Measurements from ENCODE around the gene WDR38.

The WDR38 gene

GRCh38 chr9:124897570-124898460 is 44.6 kb downstream of the WDR38 start:
- Histone ChIP-seq H3K9me3 (ENCODE audit: insufficient read depth, low read length) (no peaks in the 10 kb centered on the region), H3K4me1 (ENCODE audit: insufficient read depth, insufficient read length) (peaks cover 2% of the 10 kb centered on the region), H3K4me3 (ENCODE audit: insufficient read length, low read depth) (no peak overlapping the region), H3K36me3 (ENCODE audit: insufficient read depth, insufficient read length, low read length) (peaks cover 23% of the 10 kb centered on the region), H3K27me3 (ENCODE audit: insufficient read depth, insufficient read length) (no peaks in the 10 kb centered on the region), H3K9ac (ENCODE audit: insufficient read length, low read depth) (no peak overlapping the region)
- TF ChIP-seq ZNF274 (IDR thresholded peaks at IDR 0.05; ENCODE audit: low read depth, low read length), result no peak
- no peak for TF ChIP-seq SUZ12 (IDR thresholded peaks at IDR 0.05; ENCODE audit: extremely low read depth, insufficient read depth, insufficient read length)
- TF ChIP-seq YY1 (IDR thresholded peaks at IDR 0.05; ENCODE audit: insufficient read depth, insufficient read length), result no peak
- DNase-seq (ENCODE audit: low read depth, low spot score), result no peak

GRCh38 chr9:124899845-124900244 is 46.6 kb downstream of the WDR38 start:
- Histone ChIP-seq H3K4me3 (ENCODE audit: insufficient read length, low read depth) (no peak overlapping the region), H3K4me1 (ENCODE audit: insufficient read depth, insufficient read length) (peaks cover 2% of the 10 kb centered on the region), H3K9ac (ENCODE audit: insufficient read length, low read depth) (no peak overlapping the region), H3K36me3 (ENCODE audit: insufficient read depth, insufficient read length, low read length) (peaks cover 17% of the 10 kb centered on the region), H3K9me3 (ENCODE audit: insufficient read depth, low read length) (no peaks in the 10 kb centered on the region), H3K27me3 (ENCODE audit: insufficient read depth, insufficient read length) (no peaks in the 10 kb centered on the region)
- TF ChIP-seq SUZ12 (IDR thresholded peaks at IDR 0.05; ENCODE audit: extremely low read depth, insufficient read depth, insufficient read length) (no peak), ZNF274 (IDR thresholded peaks at IDR 0.05; ENCODE audit: low read depth, low read length) (no peak), YY1 (IDR thresholded peaks at IDR 0.05; ENCODE audit: insufficient read depth, insufficient read length) (no peak)
- no peak for DNase-seq (ENCODE audit: low read depth, low spot score)

GRCh38 chr9:124906966-124907365 is 53.7 kb downstream of the WDR38 start:
- no peak for DNase-seq (ENCODE audit: low read depth, low spot score)
- TF ChIP-seq YY1 (IDR thresholded peaks at IDR 0.05; ENCODE audit: insufficient read depth, insufficient read length) (no peak), SUZ12 (IDR thresholded peaks at IDR 0.05; ENCODE audit: extremely low read depth, insufficient read depth, insufficient read length) (no peak), ZNF274 (IDR thresholded peaks at IDR 0.05; ENCODE audit: low read depth, low read length) (no peak)
- Histone ChIP-seq H3K9me3 (ENCODE audit: insufficient read depth, low read length) (no peaks in the 10 kb centered on the region), H3K9ac (ENCODE audit: insufficient read length, low read depth) (no peak overlapping the region), H3K4me1 (ENCODE audit: insufficient read depth, insufficient read length) (no peaks in the 10 kb centered on the region), H3K27me3 (ENCODE audit: insufficient read depth, insufficient read length) (no peaks in the 10 kb centered on the region), H3K4me3 (ENCODE audit: insufficient read length, low read depth) (no peak overlapping the region), H3K36me3 (ENCODE audit: insufficient read depth, insufficient read length, low read length) (peaks cover 5% of the 10 kb centered on the region)
